Kidney (tissue), 14 donors: ENCODE measurements around the gene SNCAIP. TPM values are rescaled to one million over a fixed set of nuclear protein-coding genes. Genes with fewer than 3 reads are reported as not detected.
A peak's percentile ranks its signal among the peaks of the same experiment; 100 is the strongest.

Experiments
- DNase-seq, 5 donors: peaks; one replicate each; pipeline ENCODE4 v3.0.0-alpha.2; 2013 to 2020
- FAIRE-seq: peaks from 2 replicates; lab custom pipeline; 2012; peaks lifted over from hg19 to GRCh38; lab: Jason Lieb, UNC
- H3K27ac ChIP-seq, 2 donors: one replicate each; pipeline ENCODE4 v1.7.0; 2013; ENCODE audit warnings: low read depth in 2 of 2, low read length in 2 of 2, inconsistent platforms in 1 of 2
- H3K27me3 ChIP-seq: one replicate; pipeline ENCODE4 v1.7.1; 2013; ENCODE audit warnings: low read length, inconsistent platforms; ENCODE audit not compliant: control insufficient read depth, insufficient read depth
- H3K36me3 ChIP-seq, 3 donors: one replicate each; pipeline versions ENCODE4 v1.7.0 to v1.7.1; 2013; ENCODE audit warnings: low read length in 3 of 3, control low read depth in 1 of 3, inconsistent platforms in 1 of 3; ENCODE audit not compliant: insufficient read depth in 3 of 3, control insufficient read depth in 2 of 3
- H3K4me1 ChIP-seq, 3 donors: one replicate each; pipeline versions ENCODE4 v1.7.0 to v1.7.1; 2013; ENCODE audit warnings: low read length in 3 of 3, inconsistent platforms in 1 of 3, low read depth in 1 of 3; ENCODE audit not compliant: control insufficient read depth in 2 of 3, insufficient read depth in 2 of 3
- H3K4me3 ChIP-seq, 3 donors: one replicate each; pipeline versions ENCODE4 v1.7.0 to v1.8.1; 2013; ENCODE audit warnings: low read length in 3 of 3, control low read depth in 1 of 3, inconsistent platforms in 1 of 3
- H3K9ac ChIP-seq, 3 donors: one replicate each; pipeline versions ENCODE4 v1.7.0 to v1.7.1; 2013; ENCODE audit warnings: low read length in 3 of 3, control low read depth in 1 of 3, inconsistent platforms in 1 of 3
- H3K9me3 ChIP-seq, 3 donors: one replicate each; pipeline versions ENCODE4 v1.7.0 to v1.7.1; 2013; ENCODE audit warnings: low read length in 3 of 3, control low read depth in 1 of 3, inconsistent platforms in 1 of 3; ENCODE audit not compliant: control insufficient read depth in 2 of 3, insufficient read depth in 1 of 3
- intact Hi-C: fragments of 100-400 bp; cut with DNase I; formaldehyde crosslinking; loops from one replicate; pipeline ENCODE4 v1.11.1; 2022
- polyA plus RNA-seq: library from polyadenylated mRNA; stranded (reverse); fragments of 350-450 nt; fragmentation: Illumina TruSeq; extraction: RNeasy Lipid Tissue Mini Kit (QIAGEN cat#74804); gene quantifications from one replicate; pipeline ENCODE4 v1.2.3, GENCODE V29; 2014; ENCODE audit warnings: low read depth, low replicate concordance; ENCODE audit not compliant: insufficient read depth
- total RNA-seq: library from RNA; stranded (reverse); fragmentation: NEBNext Ultra II Directional; extraction: Animal tissue kit (Norgen Biotek cat#: 25700); gene quantifications from one replicate; pipeline ENCODE4 v1.2.1, GENCODE V29; 2021
- TF ChIP-seq, protein P1 (sequence below): IDR thresholded peaks from 3 replicates; pipeline ENCODE4 v1.5.1; 2012; ENCODE audit warnings: mild to moderate bottlenecking, moderate library complexity, borderline replicate concordance; ENCODE audit not compliant: insufficient read depth; ENCODE audit errors: extremely low read depth
- donor health status: control.
- donor health status: control.
- donor health status: control.
- donor health status: control.
- donor health status: control.
- donor health status: DM: yes; HTN: yes; CAD: no.
- donor health status: Normal renal cell carcinoma (clear cell type).

Gene SNCAIP
- total and polyA plus RNA-seq, 2 donors from 2014 or later, result 0.82 to 7.8 TPM

DNA sequence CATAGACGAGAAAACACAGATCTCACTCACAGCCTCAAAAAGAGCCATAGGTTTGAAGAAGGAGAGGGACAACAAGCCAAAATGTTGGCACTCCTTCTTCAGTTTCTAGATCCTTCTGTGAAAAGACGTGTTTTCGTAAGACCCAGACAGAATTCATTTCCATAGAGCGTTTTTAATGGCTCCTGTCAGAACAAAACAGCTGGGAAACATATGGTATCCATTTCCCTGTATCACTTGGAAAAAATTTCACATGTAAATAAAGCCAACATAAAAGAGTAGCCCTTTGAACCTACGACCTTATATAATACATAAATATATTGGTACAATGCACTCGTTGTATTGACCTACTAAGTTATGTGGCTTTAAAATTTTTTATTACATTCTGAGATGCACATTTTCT is 108.1 kb downstream of the SNCAIP start:
- DNase-seq (peak in 2 of 5 donors; percentile 48 to 72), FAIRE-seq (no peak)
- H3K9ac ChIP-seq, result no peak overlapping the region
- H3K36me3 ChIP-seq, result no peaks in the 10 kb centered on the region
- no peaks in the 10 kb centered on the region for H3K9me3 ChIP-seq
- no peak overlapping the region for H3K4me3 ChIP-seq
- TF ChIP-seq, protein P1, sequence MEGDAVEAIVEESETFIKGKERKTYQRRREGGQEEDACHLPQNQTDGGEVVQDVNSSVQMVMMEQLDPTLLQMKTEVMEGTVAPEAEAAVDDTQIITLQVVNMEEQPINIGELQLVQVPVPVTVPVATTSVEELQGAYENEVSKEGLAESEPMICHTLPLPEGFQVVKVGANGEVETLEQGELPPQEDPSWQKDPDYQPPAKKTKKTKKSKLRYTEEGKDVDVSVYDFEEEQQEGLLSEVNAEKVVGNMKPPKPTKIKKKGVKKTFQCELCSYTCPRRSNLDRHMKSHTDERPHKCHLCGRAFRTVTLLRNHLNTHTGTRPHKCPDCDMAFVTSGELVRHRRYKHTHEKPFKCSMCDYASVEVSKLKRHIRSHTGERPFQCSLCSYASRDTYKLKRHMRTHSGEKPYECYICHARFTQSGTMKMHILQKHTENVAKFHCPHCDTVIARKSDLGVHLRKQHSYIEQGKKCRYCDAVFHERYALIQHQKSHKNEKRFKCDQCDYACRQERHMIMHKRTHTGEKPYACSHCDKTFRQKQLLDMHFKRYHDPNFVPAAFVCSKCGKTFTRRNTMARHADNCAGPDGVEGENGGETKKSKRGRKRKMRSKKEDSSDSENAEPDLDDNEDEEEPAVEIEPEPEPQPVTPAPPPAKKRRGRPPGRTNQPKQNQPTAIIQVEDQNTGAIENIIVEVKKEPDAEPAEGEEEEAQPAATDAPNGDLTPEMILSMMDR, result no peak
- H3K27me3 ChIP-seq, result no peaks in the 10 kb centered on the region
- intact Hi-C loops, result no loop called here
- no peaks in the 10 kb centered on the region for H3K4me1 ChIP-seq
- no peak overlapping the region for H3K27ac ChIP-seq

DNA sequence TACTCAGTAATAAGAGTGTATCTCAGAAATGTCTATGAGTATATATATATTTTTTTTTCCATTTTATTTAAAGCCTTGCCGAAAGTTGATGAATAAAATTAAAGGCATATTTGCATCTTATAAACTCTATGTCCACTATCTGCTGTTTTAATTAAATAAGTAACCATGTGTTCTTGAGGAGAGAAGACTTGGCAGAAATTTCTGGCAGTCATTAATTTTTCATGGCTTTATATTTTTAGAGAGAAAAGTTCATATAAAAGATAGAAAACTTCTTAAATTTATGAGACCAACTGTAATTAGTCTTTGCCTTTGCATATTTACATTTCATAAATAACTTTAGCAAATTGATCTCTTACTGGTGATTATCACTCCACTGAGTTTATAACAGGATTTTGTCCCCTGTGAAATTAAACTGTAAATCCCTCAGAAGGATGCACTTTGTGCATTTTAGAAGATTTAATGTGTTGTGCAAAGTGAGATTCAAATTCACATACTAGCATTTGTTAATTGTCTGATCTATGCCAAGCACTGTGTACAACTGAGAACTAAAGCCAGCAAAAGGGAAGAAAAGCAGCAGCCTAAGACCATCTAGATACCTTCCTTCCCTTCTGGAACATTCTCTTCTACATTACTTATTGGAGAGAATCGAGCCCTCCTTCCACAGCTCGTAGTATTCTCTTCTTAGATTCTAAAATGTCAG is 108.7 kb downstream of the SNCAIP start:
- intact Hi-C loops, result no loop called here
- Histone ChIP-seq H3K4me1 (no peaks in the 10 kb centered on the region), H3K9me3 (no peaks in the 10 kb centered on the region), H3K4me3 (no peak overlapping the region), H3K27me3 (no peaks in the 10 kb centered on the region), H3K36me3 (no peaks in the 10 kb centered on the region), H3K27ac (no peak overlapping the region), H3K9ac (no peak overlapping the region)
- DNase-seq, result peak in 2 of 5 donors; percentile 41 to 77
- no peak for FAIRE-seq
- TF ChIP-seq, protein P1, result no peak

DNA sequence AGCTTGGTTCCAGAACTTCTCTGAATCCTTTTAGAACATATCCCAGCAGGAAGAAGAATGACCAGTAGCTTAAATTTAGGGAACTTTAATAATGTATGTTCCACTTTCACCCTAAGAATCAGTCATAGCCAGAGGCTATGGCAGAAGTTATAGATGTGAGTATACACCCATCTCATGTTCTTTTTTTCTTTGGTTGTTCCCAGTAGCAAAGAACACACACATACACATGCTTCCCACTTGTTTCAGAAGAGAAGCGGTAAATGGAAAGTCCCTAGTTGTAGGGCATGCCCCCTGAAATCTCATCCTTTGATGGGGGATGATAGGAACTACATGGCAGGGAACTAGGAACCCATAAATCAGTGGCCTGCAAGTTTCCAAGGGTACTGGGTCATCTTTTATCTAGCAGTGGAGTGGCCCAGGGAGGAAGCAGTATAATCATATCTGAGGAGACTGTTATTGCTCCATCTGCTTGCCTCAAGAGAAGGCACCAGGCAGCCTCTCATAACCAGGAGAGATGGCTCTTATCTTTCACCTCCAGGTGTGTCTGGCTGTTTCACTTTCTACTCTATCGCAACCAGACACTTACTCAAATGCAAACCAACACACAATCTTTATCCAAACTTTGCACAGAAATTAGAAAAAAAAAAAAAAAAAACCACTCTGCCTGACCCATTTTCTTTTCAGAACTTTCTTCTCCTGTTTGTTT is 109.5 kb downstream of the SNCAIP start:
- DNase-seq, result peak in 3 of 5 donors; percentile 16 to 49 (median 35)
- Histone ChIP-seq H3K27ac (no peak overlapping the region), H3K27me3 (no peaks in the 10 kb centered on the region), H3K4me1 (no peaks in the 10 kb centered on the region), H3K9ac (no peak overlapping the region), H3K9me3 (no peaks in the 10 kb centered on the region), H3K4me3 (no peak overlapping the region), H3K36me3 (no peaks in the 10 kb centered on the region)
- TF ChIP-seq, protein P1, result no peak
- intact Hi-C loops, result no loop called here
- FAIRE-seq, result no peak
